Measurements from ENCODE around the gene EP400.

DNA sequence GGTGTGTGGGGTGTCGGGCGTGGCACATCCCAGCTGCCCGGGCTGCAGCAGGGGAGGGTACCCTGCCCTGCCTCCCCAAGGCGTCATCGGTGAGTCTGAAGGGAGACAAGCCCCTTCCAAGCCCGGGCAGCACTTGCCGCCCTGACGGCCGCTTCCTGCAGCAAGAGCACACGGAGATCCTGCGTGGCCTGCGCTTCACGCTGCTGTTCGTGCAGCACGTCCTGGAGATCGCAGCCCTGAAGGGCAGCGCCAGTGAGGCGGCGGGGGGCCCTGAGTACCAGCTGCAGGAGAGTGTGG lies 30.7 kb upstream of the EP400 start:
- TF ChIP-seq, protein P1, sequence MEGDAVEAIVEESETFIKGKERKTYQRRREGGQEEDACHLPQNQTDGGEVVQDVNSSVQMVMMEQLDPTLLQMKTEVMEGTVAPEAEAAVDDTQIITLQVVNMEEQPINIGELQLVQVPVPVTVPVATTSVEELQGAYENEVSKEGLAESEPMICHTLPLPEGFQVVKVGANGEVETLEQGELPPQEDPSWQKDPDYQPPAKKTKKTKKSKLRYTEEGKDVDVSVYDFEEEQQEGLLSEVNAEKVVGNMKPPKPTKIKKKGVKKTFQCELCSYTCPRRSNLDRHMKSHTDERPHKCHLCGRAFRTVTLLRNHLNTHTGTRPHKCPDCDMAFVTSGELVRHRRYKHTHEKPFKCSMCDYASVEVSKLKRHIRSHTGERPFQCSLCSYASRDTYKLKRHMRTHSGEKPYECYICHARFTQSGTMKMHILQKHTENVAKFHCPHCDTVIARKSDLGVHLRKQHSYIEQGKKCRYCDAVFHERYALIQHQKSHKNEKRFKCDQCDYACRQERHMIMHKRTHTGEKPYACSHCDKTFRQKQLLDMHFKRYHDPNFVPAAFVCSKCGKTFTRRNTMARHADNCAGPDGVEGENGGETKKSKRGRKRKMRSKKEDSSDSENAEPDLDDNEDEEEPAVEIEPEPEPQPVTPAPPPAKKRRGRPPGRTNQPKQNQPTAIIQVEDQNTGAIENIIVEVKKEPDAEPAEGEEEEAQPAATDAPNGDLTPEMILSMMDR (conservative IDR thresholded peaks at IDR 0.05; ENCODE audit: low read depth, low read length): no peak
- no peak for TF ChIP-seq EZH2 (IDR thresholded peaks at IDR 0.05; ENCODE audit: borderline replicate concordance, low read depth, low read length, poor library complexity, severe bottlenecking)
